Smooth muscle cell (in vitro differentiated cells): ENCODE results near the gene AKAIN1. TPM values are rescaled to one million over a fixed set of nuclear protein-coding genes. Genes with fewer than 3 reads are reported as not detected.

Source experiments
- DNase-seq: peaks from one replicate; lab custom pipeline; 2025; ENCODE audit not compliant: unreplicated experiment; lab: John Stamatoyannopoulos, UW
- H2AFZ ChIP-seq: fragments of 200-600 bp; sonication (generic); 2 replicates; pipeline ENCODE4 v1.6.0; 2016; ENCODE audit warnings: antibody characterized with exemption, low read depth, mild to moderate bottlenecking
- H3F3A ChIP-seq: fragments of 200-600 bp; sonication (generic); 2 replicates; pipeline ENCODE4 v1.6.0; 2017; ENCODE audit warnings: antibody characterized with exemption, low read depth
- H3K27ac ChIP-seq: fragments of 200-600 bp; sonication (generic); 2 replicates; pipeline ENCODE4 v1.5.1; 2016; ENCODE audit warnings: low read depth, mild to moderate bottlenecking
- H3K27me3 ChIP-seq: fragments of 200-600 bp; sonication (generic); 2 replicates; pipeline ENCODE4 v1.6.1; 2016; ENCODE audit warnings: low read depth, mild to moderate bottlenecking
- H3K36me3 ChIP-seq: fragments of 200-600 bp; sonication (generic); 2 replicates; pipeline ENCODE4 v1.5.1; 2016; ENCODE audit warnings: low read depth
- H3K4me1 ChIP-seq: fragments of 200-600 bp; sonication (generic); 2 replicates; pipeline ENCODE4 v1.5.1; 2016; ENCODE audit warnings: low read depth
- H3K4me2 ChIP-seq: fragments of 200-600 bp; sonication (generic); 2 replicates; pipeline ENCODE4 v1.6.0; 2016; ENCODE audit warnings: mild to moderate bottlenecking
- H3K4me3 ChIP-seq: fragments of 200-600 bp; sonication (generic); 2 replicates; pipeline ENCODE4 v1.5.1; 2016; ENCODE audit warnings: mild to moderate bottlenecking
- H3K79me2 ChIP-seq: fragments of 200-600 bp; sonication (generic); 2 replicates; pipeline ENCODE4 v1.6.0; 2016; ENCODE audit warnings: low read depth, mild to moderate bottlenecking
- H3K9ac ChIP-seq: fragments of 200-600 bp; sonication (generic); 2 replicates; pipeline ENCODE4 v1.6.0; 2016; ENCODE audit warnings: low read depth
- H3K9me3 ChIP-seq: fragments of 200-600 bp; sonication (generic); replicated peaks from 2 replicates; pipeline ENCODE4 v1.5.1; 2016; ENCODE audit warnings: low read depth
- H4K20me1 ChIP-seq: fragments of 200-600 bp; sonication (generic); 2 replicates; pipeline ENCODE4 v1.6.0; 2016; ENCODE audit warnings: low read depth
- WGBS: methylation state at CpG from one replicate; pipeline ENCODE4 v1.1.7; 2016; ENCODE audit warnings: low lambda C conversion rate; 5-methylcytosine and 5-hydroxymethylcytosine counted together
- polyA plus RNA-seq: library from polyadenylated mRNA; unstranded; fragments of >200 nt; fragmentation: Nextera tagmentation; extraction: Ambion mirVana; gene quantifications from 2 replicates; pipeline ENCODE4 v1.2.1, GENCODE V29; 2016
- total RNA-seq: library from RNA; depleted of rRNA; stranded (reverse); fragments of >200 nt; gene quantifications from 2 replicates; pipeline ENCODE4 v1.2.3, GENCODE V29; 2014
- TF ChIP-seq, protein P1 (sequence below): fragments of 200-600 bp; sonication (generic); IDR thresholded peaks from 2 replicates; pipeline ENCODE4 v1.5.1; 2017; ENCODE audit warnings: borderline replicate concordance, mild to moderate bottlenecking, antibody characterized with exemption; ENCODE audit not compliant: insufficient read depth, poor library complexity, severe bottlenecking

AKAIN1 gene
- total and polyA plus RNA-seq, 2 experiments from 2014 or later, result not detected

DNA sequence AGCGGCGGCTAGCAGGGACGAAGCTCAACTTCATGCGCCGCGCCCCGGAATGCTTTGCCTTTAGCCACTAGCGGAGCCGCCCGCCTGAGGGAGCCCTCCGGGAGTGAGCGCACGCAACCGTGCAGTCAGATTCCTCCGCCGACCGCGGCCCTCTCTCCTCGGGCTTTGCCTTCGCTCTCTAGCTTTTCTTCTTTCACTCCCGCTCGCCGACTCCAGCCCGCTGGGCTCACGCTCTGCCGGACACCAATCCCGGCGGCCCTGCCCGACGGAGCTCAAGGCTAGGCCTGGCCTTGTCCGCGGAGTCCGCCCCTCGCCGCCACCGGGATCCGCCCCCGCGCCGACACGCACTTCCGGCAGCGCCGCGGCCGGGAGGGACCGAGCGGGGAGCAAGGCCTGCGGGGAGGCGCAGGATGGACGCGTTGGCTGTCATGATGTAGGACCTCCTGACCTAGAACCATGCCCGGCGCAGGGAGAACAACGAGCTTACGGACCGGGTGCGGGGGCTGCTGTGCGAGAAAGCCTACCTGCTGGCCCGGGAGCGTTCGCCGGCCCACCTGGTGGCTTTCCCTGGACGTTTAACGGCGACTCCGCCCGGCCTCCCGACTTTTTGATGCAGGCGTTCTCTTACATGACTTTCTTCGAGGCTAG is 40.8 kb upstream of the AKAIN1 start:
- Histone ChIP-seq H3K9ac (peak overlapping the region; percentile 99), H4K20me1 (peaks cover 10% of the 10 kb centered on the region), H3F3A (no peaks in the 10 kb centered on the region), H3K4me3 (peak overlapping the region; percentile 77), H3K27ac (peak overlapping the region; percentile 99), H2AFZ (peak overlapping the region; percentile 94), H3K4me2 (peak overlapping the region; percentile 95), H3K36me3 (no peaks in the 10 kb centered on the region), H3K79me2 (peaks cover 21% of the 10 kb centered on the region), H3K27me3 (peaks cover 9% of the 10 kb centered on the region), H3K4me1 (peaks cover 27% of the 10 kb centered on the region), H3K9me3 (no peaks in the 10 kb centered on the region)
- TF ChIP-seq, protein P1, sequence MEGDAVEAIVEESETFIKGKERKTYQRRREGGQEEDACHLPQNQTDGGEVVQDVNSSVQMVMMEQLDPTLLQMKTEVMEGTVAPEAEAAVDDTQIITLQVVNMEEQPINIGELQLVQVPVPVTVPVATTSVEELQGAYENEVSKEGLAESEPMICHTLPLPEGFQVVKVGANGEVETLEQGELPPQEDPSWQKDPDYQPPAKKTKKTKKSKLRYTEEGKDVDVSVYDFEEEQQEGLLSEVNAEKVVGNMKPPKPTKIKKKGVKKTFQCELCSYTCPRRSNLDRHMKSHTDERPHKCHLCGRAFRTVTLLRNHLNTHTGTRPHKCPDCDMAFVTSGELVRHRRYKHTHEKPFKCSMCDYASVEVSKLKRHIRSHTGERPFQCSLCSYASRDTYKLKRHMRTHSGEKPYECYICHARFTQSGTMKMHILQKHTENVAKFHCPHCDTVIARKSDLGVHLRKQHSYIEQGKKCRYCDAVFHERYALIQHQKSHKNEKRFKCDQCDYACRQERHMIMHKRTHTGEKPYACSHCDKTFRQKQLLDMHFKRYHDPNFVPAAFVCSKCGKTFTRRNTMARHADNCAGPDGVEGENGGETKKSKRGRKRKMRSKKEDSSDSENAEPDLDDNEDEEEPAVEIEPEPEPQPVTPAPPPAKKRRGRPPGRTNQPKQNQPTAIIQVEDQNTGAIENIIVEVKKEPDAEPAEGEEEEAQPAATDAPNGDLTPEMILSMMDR, result peak; percentile 12
- WGBS, result under 1% methylated on average over 70 of the region's 71 CpGs
- peak; percentile 91 for DNase-seq

GRCh38 chr18:5237083-5237722 is 40.1 kb upstream of the AKAIN1 start:
- no peaks in the 10 kb centered on the region for H3K9me3 ChIP-seq
- peak overlapping the region; percentile 99 for H3K9ac ChIP-seq
- no peaks in the 10 kb centered on the region for H3F3A ChIP-seq
- TF ChIP-seq, protein P1, result no peak
- H3K79me2 ChIP-seq, result peaks cover 21% of the 10 kb centered on the region
- H3K27me3 ChIP-seq, result peaks cover 9% of the 10 kb centered on the region
- H4K20me1 ChIP-seq, result peaks cover 10% of the 10 kb centered on the region
- WGBS, result 7% methylated on average over 23 of the region's 23 CpGs
- peak overlapping the region; percentile 94 for H2AFZ ChIP-seq
- peak overlapping the region; percentile 77 for H3K4me3 ChIP-seq
- H3K4me2 ChIP-seq, result peak overlapping the region; percentile 95
- H3K4me1 ChIP-seq, result peaks cover 27% of the 10 kb centered on the region
- peak overlapping the region; percentile 99 for H3K27ac ChIP-seq
- no peaks in the 10 kb centered on the region for H3K36me3 ChIP-seq
- peak; percentile 59 for DNase-seq

- Histone ChIP-seq H2AFZ (no peak overlapping the region), H4K20me1 (no peaks in the 10 kb centered on the region), H3K9me3 (no peaks in the 10 kb centered on the region), H3K9ac (no peak overlapping the region), H3F3A (no peaks in the 10 kb centered on the region), H3K79me2 (no peaks in the 10 kb centered on the region), H3K27me3 (no peaks in the 10 kb centered on the region), H3K27ac (no peak overlapping the region), H3K4me3 (no peak overlapping the region), H3K4me2 (no peak overlapping the region), H3K4me1 (no peaks in the 10 kb centered on the region), H3K36me3 (no peaks in the 10 kb centered on the region)
- WGBS, result 78% methylated on average over 3 of the region's 3 CpGs
- TF ChIP-seq, protein P1, result no peak
- no peak for DNase-seq
These were observed 17.7 kb upstream of the AKAIN1 start for GRCh38 chr18:5214583-5215351.
